ENCODE measurements around the gene SGMS1. TPM values are rescaled to one million over a fixed set of nuclear protein-coding genes. Genes with fewer than 3 reads are reported as not detected.
A peak's percentile ranks its signal among the peaks of the same experiment; 100 is the strongest.

The SGMS1 gene
- total RNA-seq, 3 donors from 2014 or later, result 66.5 to 114 (median 80.1) TPM

DNA sequence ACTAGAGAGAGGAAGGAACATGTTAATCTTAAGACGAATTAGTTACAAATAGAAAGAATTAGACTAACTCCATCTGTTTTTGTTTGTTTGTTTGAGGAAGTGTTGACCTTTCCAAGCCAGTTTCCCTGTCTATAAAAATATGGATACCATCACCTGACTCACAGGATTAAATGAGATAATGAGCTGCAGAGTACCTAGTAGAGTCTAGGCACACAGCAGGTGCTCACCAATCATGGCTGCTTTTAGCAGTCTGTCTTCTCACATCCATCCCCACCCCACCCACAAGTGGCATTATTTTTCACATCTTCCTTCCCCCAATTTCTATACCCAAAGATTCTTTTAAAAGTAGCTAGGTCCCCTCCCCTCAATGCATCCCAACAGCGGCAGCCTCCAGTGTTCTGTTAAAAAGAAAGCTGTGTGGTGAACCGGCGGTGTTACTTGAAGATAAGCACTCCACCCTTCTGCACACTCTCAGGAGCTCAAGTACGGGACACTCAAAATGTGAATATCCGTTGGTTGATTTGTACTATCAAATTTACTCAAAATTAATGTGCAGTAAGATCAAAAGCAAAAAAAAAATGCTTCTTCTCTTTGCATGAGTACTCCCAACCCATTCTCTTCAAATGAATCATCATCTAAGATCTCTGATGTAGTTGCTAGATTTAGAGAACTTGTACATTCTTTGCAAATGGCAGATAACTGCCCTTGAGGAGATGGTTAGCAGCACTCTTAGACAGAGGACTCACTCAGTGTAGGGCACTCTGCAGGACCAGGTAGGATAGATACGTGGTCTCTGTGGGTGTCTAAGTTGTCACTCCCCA, 227.1 kb downstream of the SGMS1 start:
- intact Hi-C loops (cut with DNase I; ENCODE audit: low total_unique reads), result no loop called here
- H3K27ac ChIP-seq, result no peak overlapping the region

DNA sequence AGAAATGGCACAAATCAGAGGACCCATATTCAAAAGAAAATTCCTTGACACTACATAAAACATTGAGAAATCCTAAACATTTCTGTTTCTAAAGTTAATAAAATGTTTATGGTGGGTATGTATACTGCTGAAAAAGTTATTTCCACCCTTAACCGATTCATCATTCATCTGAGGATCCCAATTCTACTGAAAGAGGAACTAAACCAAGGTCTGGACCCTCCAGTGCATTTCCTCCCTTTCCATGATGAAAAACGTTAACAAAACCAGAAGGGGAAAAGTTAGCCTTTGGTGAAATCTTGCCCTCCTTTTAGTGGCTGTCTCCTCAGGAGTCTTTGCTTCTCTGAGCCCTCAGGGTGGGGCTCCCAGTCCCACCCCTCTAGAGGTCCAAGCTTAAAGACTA, 227.9 kb downstream of the SGMS1 start:
- Histone ChIP-seq H3K4me1 (peaks cover 0 to 11% of the 10 kb centered on the region in 2 donors), H3K27ac (no peak overlapping the region), H3K36me3 (no peaks in the 10 kb centered on the region), H3K9me3 (no peaks in the 10 kb centered on the region), H3K4me3 (no peak overlapping the region), H3K27me3 (no peaks in the 10 kb centered on the region)
- TF ChIP-seq POLR2A (IDR thresholded peaks at IDR 0.05) (no peak), POLR2AphosphoS5 (IDR thresholded peaks at IDR 0.05) (no peak)
- TF ChIP-seq, protein P1, sequence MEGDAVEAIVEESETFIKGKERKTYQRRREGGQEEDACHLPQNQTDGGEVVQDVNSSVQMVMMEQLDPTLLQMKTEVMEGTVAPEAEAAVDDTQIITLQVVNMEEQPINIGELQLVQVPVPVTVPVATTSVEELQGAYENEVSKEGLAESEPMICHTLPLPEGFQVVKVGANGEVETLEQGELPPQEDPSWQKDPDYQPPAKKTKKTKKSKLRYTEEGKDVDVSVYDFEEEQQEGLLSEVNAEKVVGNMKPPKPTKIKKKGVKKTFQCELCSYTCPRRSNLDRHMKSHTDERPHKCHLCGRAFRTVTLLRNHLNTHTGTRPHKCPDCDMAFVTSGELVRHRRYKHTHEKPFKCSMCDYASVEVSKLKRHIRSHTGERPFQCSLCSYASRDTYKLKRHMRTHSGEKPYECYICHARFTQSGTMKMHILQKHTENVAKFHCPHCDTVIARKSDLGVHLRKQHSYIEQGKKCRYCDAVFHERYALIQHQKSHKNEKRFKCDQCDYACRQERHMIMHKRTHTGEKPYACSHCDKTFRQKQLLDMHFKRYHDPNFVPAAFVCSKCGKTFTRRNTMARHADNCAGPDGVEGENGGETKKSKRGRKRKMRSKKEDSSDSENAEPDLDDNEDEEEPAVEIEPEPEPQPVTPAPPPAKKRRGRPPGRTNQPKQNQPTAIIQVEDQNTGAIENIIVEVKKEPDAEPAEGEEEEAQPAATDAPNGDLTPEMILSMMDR (IDR thresholded peaks at IDR 0.05), result no peak
- no peak for DNase-seq (ENCODE audit: low spot score in 2 of 2)
- intact Hi-C loops (cut with DNase I; ENCODE audit: low total_unique reads), result no loop called here

More for the DNA sequence above, 227.1 kb downstream of the SGMS1 start:
- no peak overlapping the region for H3K4me3 ChIP-seq
- TF ChIP-seq POLR2A (IDR thresholded peaks at IDR 0.05), result no peak
- TF ChIP-seq POLR2AphosphoS5 (IDR thresholded peaks at IDR 0.05), result no peak
- TF ChIP-seq, protein P1 (IDR thresholded peaks at IDR 0.05), result no peak
- peaks cover 0 to 11% of the 10 kb centered on the region in 2 donors for H3K4me1 ChIP-seq
- no peaks in the 10 kb centered on the region for H3K9me3 ChIP-seq
- H3K27me3 ChIP-seq, result no peaks in the 10 kb centered on the region
- DNase-seq (ENCODE audit: low spot score in 2 of 2), result no peak
- H3K36me3 ChIP-seq, result no peaks in the 10 kb centered on the region

DNA sequence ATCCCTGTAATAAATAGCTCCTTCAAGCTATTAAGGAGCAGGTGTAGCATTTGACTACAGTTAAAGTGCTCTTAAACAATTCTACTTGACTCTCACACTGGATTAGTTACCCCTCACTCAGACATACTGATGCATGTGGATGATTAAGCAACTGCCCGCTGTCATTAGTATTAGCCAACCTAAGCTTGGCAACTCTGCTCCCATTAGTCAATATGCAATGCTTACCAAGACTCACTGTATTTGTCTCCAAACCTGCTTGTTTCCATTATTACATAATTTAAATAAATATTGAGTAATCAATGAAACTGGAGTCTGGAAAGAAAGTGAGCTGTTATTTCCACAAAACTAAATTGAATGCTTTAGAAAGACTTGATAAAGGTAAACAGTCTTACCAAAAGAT, 228.5 kb downstream of the SGMS1 start:
- TF ChIP-seq, protein P1 (IDR thresholded peaks at IDR 0.05), result no peak
- TF ChIP-seq POLR2AphosphoS5 (IDR thresholded peaks at IDR 0.05) (no peak), POLR2A (IDR thresholded peaks at IDR 0.05) (no peak)
- peak overlapping the region; percentile 16 to 20 for H3K27ac ChIP-seq
- no peak overlapping the region for H3K4me3 ChIP-seq
- DNase-seq (ENCODE audit: low spot score in 2 of 2), result no peak
- H3K36me3 ChIP-seq, result no peaks in the 10 kb centered on the region
- no peaks in the 10 kb centered on the region for H3K27me3 ChIP-seq
- intact Hi-C loops (cut with DNase I; ENCODE audit: low total_unique reads), result no loop called here
- H3K9me3 ChIP-seq, result no peaks in the 10 kb centered on the region
- peaks cover 0 to 11% of the 10 kb centered on the region in 2 donors for H3K4me1 ChIP-seq

DNA sequence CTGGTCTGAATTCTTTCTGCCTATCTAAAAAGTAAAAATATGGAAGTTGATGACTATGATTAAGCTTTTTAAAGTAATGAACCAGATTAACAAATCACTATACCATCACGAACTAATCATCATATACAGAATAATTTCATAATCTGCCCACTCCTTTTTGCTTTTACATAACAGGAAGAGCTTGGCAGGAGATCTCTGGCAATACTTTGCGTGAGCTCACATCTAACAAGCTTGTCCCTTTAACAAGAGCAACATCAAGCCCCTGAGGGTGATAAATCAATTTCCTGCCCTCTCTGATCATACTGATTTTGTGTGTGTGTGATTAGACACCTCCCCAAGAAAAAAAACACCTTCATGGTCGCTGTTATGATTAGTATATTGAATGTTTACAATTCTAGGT, 228.9 kb downstream of the SGMS1 start:
- H3K4me1 ChIP-seq, result peaks cover 0 to 11% of the 10 kb centered on the region in 2 donors
- H3K27ac ChIP-seq, result peak overlapping the region; percentile 16 to 20
- no peaks in the 10 kb centered on the region for H3K27me3 ChIP-seq
- no peaks in the 10 kb centered on the region for H3K9me3 ChIP-seq
- intact Hi-C loops (cut with DNase I; ENCODE audit: low total_unique reads), result no loop called here
- no peak for DNase-seq (ENCODE audit: low spot score in 2 of 2)
- TF ChIP-seq, protein P1 (IDR thresholded peaks at IDR 0.05), result no peak
- TF ChIP-seq POLR2A (IDR thresholded peaks at IDR 0.05) (no peak), POLR2AphosphoS5 (IDR thresholded peaks at IDR 0.05) (no peak)
- no peaks in the 10 kb centered on the region for H3K36me3 ChIP-seq
- no peak overlapping the region for H3K4me3 ChIP-seq

DNA sequence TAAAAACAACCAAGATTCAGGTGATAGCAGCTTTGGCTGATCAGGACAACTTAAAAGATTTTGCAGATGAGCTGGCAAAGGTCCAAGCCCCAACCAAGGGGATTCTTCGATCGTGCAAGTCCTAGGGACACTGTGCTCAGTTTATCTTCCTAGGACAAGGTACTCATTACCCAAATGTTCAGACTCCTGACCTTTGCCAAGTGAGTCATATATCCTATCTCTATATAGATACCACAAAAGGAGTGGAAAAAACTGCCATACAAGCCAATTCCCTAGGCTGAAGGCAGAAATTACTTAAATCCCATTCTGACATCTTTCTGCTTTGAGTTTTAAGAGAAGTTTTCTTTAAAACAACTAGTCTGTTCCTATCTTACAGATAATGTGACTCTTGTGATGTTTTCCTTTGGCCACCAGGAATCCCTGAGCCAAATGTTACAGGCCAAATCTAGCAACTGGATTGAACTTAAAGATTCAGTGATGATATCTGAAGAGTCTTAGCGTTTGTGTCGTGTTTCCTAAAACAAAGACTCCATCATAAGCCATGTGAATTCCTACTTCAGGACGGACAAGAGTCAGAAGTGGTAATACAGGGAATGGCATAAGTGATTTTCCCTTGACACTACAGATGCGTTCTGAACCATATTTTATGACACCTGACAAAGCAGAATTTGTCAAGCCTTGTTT, 229.8 kb downstream of the SGMS1 start:
- H3K27me3 ChIP-seq, result no peaks in the 10 kb centered on the region
- no peaks in the 10 kb centered on the region for H3K9me3 ChIP-seq
- TF ChIP-seq, protein P1 (IDR thresholded peaks at IDR 0.05), result no peak
- TF ChIP-seq POLR2AphosphoS5 (IDR thresholded peaks at IDR 0.05) (no peak), POLR2A (IDR thresholded peaks at IDR 0.05) (no peak)
- no peak overlapping the region for H3K27ac ChIP-seq
- no peaks in the 10 kb centered on the region for H3K36me3 ChIP-seq
- no peak overlapping the region for H3K4me3 ChIP-seq
- H3K4me1 ChIP-seq, result peaks cover 0 to 11% of the 10 kb centered on the region in 2 donors
- intact Hi-C loops (cut with DNase I; ENCODE audit: low total_unique reads), result no loop called here
- DNase-seq (ENCODE audit: low spot score in 2 of 2), result no peak

All from breast epithelium (tissue), 4 donors.